NT2/D1 (cell line): ENCODE results near the gene VWC2L.

Source experiments
- DNase-seq: peaks from one replicate; pipeline ENCODE4 v3.0.0-alpha.2; 2011; ENCODE audit warnings: low read depth, low spot score
- H3K27me3 ChIP-seq: 2 replicates; pipeline ENCODE4 v1.6.0; 2011; ENCODE audit warnings: mild to moderate bottlenecking; ENCODE audit not compliant: insufficient read length, insufficient read depth
- H3K36me3 ChIP-seq: 2 replicates; pipeline ENCODE4 v1.6.1; 2011; ENCODE audit warnings: mild to moderate bottlenecking, low read length, mixed read lengths; ENCODE audit not compliant: insufficient read depth, insufficient read length
- H3K4me1 ChIP-seq: 2 replicates; pipeline ENCODE4 v1.5.1; 2011; ENCODE audit not compliant: insufficient read depth, insufficient read length
- H3K4me3 ChIP-seq: 2 replicates; pipeline ENCODE4 v1.5.1; 2011; ENCODE audit warnings: low read depth; ENCODE audit not compliant: insufficient read length
- H3K9ac ChIP-seq: 2 replicates; pipeline ENCODE4 v1.6.0; 2011; ENCODE audit warnings: low read depth; ENCODE audit not compliant: insufficient read length
- H3K9me3 ChIP-seq: 2 replicates; pipeline ENCODE4 v1.5.1; 2011; ENCODE audit warnings: mild to moderate bottlenecking, low read length; ENCODE audit not compliant: insufficient read depth
- SUZ12 ChIP-seq: IDR thresholded peaks from 2 replicates; pipeline ENCODE4 v1.6.1; 2011; ENCODE audit not compliant: insufficient read length, insufficient read depth; ENCODE audit errors: extremely low read depth
- YY1 ChIP-seq: IDR thresholded peaks from 2 replicates; pipeline ENCODE4 v1.6.1; 2011; ENCODE audit not compliant: insufficient read length, insufficient read depth
- ZNF274 ChIP-seq: IDR thresholded peaks from 2 replicates; pipeline ENCODE4 v1.6.1; 2011; ENCODE audit warnings: mild to moderate bottlenecking, low read depth, low read length

VWC2L gene

DNA sequence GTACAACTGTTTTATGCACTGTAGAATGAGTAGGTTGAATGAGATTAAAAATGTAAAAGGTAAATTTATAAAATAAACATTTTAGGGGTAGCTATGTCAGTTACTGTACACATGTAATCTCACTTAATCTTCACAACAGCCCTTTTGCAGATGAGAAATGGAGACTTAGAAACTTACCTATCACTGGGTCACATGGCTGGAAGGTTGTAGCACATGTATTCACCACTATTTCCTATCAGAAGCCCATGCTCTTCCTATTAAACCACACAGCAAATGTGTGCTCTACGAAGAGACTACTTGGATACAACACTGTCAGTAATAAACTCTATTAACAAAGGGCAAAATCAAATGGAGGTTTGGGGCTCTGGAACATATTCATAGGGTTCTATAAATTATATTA, 60.5 kb downstream of the VWC2L start:
- no peaks in the 10 kb centered on the region for H3K27me3 ChIP-seq
- no peak overlapping the region for H3K9ac ChIP-seq
- TF ChIP-seq ZNF274 = no peak
- TF ChIP-seq YY1 = no peak
- TF ChIP-seq SUZ12 = no peak

GRCh38 chr2:214471990-214472389, 61.1 kb downstream of the VWC2L start:
- Histone ChIP-seq H3K36me3 (no peaks in the 10 kb centered on the region), H3K4me1 (no peaks in the 10 kb centered on the region), H3K4me3 (no peak overlapping the region), H3K9ac (no peak overlapping the region), H3K27me3 (no peaks in the 10 kb centered on the region), H3K9me3 (no peaks in the 10 kb centered on the region)
- TF ChIP-seq ZNF274 (no peak), SUZ12 (no peak), YY1 (no peak)
- DNase-seq = no peak

More for the DNA sequence above, 60.5 kb downstream of the VWC2L start:
- no peak for DNase-seq
- no peaks in the 10 kb centered on the region for H3K4me1 ChIP-seq
- no peak overlapping the region for H3K4me3 ChIP-seq
- H3K36me3 ChIP-seq = no peaks in the 10 kb centered on the region
- H3K9me3 ChIP-seq = no peaks in the 10 kb centered on the region

DNA sequence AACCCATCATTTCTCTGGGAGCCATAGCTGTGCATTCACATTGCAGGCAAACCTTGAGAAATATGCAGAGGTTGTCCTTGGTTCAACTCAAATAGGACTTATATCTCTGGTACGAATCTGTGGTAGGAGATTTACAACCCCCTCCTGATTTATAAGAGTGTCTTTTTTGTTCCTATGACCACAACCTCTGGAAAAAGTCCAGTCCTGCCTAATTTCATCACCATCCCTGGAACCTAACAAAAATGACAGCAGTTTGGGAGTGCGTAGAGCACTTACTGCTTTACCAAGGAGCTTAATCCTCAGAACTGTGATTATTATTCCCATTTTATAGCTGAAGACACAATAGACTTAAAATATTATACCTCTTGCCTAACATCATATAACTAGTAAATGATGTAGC, 66.5 kb downstream of the VWC2L start:
- H3K27me3 ChIP-seq = no peaks in the 10 kb centered on the region
- no peaks in the 10 kb centered on the region for H3K4me1 ChIP-seq
- no peak overlapping the region for H3K4me3 ChIP-seq
- no peaks in the 10 kb centered on the region for H3K9me3 ChIP-seq
- TF ChIP-seq SUZ12 (no peak), YY1 (no peak), ZNF274 (no peak)
- H3K36me3 ChIP-seq = no peaks in the 10 kb centered on the region
- H3K9ac ChIP-seq = no peak overlapping the region
- DNase-seq = no peak

- H3K9ac ChIP-seq = no peak overlapping the region
- H3K4me1 ChIP-seq = no peaks in the 10 kb centered on the region
- TF ChIP-seq SUZ12 = no peak
- TF ChIP-seq YY1 = no peak
- TF ChIP-seq ZNF274 = no peak
- no peak overlapping the region for H3K4me3 ChIP-seq
- no peaks in the 10 kb centered on the region for H3K27me3 ChIP-seq
- no peak for DNase-seq
- no peaks in the 10 kb centered on the region for H3K36me3 ChIP-seq
- H3K9me3 ChIP-seq = no peaks in the 10 kb centered on the region
These were observed 70.3 kb downstream of the VWC2L start for GRCh38 chr2:214481204-214481603.

GRCh38 chr2:214482728-214483127, 71.9 kb downstream of the VWC2L start:
- DNase-seq = no peak
- H3K9ac ChIP-seq = no peak overlapping the region
- no peak for TF ChIP-seq SUZ12
- no peak for TF ChIP-seq ZNF274
- no peak for TF ChIP-seq YY1
- no peaks in the 10 kb centered on the region for H3K9me3 ChIP-seq
- no peaks in the 10 kb centered on the region for H3K36me3 ChIP-seq
- H3K4me1 ChIP-seq = no peaks in the 10 kb centered on the region
- no peaks in the 10 kb centered on the region for H3K27me3 ChIP-seq
- H3K4me3 ChIP-seq = no peak overlapping the region

DNA sequence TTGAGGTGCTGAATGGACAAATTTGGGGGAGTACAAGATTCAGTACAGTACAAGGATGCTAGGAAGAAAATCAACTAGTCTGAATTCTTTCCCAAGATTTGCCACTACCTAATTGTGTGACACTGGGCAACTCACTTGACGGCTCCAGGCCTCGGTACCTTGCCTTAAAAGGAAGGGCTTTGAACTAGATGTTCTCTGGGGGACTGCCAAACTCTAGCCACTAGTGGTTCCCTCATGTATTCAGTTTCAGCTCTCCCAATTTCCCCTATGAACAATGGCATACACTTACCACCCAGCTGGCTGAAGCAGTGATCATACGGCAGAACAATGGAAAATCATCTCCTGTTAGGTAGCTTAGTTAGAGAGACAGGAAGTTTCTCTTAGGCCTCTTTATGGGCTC, 73.4 kb downstream of the VWC2L start:
- no peaks in the 10 kb centered on the region for H3K36me3 ChIP-seq
- H3K9ac ChIP-seq = no peak overlapping the region
- H3K4me1 ChIP-seq = no peaks in the 10 kb centered on the region
- no peak for DNase-seq
- no peaks in the 10 kb centered on the region for H3K9me3 ChIP-seq
- no peak overlapping the region for H3K4me3 ChIP-seq
- no peak for TF ChIP-seq ZNF274
- no peak for TF ChIP-seq SUZ12
- TF ChIP-seq YY1 = no peak
- H3K27me3 ChIP-seq = no peaks in the 10 kb centered on the region

- no peaks in the 10 kb centered on the region for H3K36me3 ChIP-seq
- no peak overlapping the region for H3K4me3 ChIP-seq
- TF ChIP-seq ZNF274 = no peak
- no peak for TF ChIP-seq YY1
- no peak for TF ChIP-seq SUZ12
- no peak overlapping the region for H3K9ac ChIP-seq
- no peaks in the 10 kb centered on the region for H3K27me3 ChIP-seq
- no peak for DNase-seq
- H3K9me3 ChIP-seq = no peaks in the 10 kb centered on the region
- H3K4me1 ChIP-seq = no peaks in the 10 kb centered on the region
These were observed 73.8 kb downstream of the VWC2L start for GRCh38 chr2:214484701-214485100.
